Astrocyte (in vitro differentiated cells and primary cell): Measurements from ENCODE around the gene ATF6. TPM values are rescaled to one million over a fixed set of nuclear protein-coding genes. Genes with fewer than 3 reads are reported as not detected.

Experiments used
- DNase-seq: peaks from one replicate; pipeline ENCODE4 v3.0.0-alpha.2; 2010; ENCODE audit warnings: low read depth
- FAIRE-seq: peaks from 2 replicates; lab custom pipeline; 2011; peaks lifted over from hg19 to GRCh38; lab: Jason Lieb, UNC
- H2AFZ ChIP-seq: 2 replicates; pipeline ENCODE4 v1.6.0; 2012; ENCODE audit warnings: low read depth, low read length, inconsistent platforms
- H3K27ac ChIP-seq: 2 replicates; pipeline ENCODE4 v1.5.1; 2011; ENCODE audit warnings: low read depth, low read length, inconsistent platforms
- H3K27me3 ChIP-seq: 2 replicates; pipeline ENCODE4 v1.6.0; 2011; ENCODE audit warnings: low read length, inconsistent platforms; ENCODE audit not compliant: insufficient read depth
- H3K36me3 ChIP-seq: 2 replicates; pipeline ENCODE4 v1.5.1; 2011; ENCODE audit warnings: low read length, inconsistent platforms; ENCODE audit not compliant: insufficient read depth
- H3K4me1 ChIP-seq: 2 replicates; pipeline ENCODE4 v1.5.1; 2011; ENCODE audit warnings: low read length, inconsistent platforms; ENCODE audit not compliant: insufficient read depth
- H3K4me2 ChIP-seq: 2 replicates; pipeline ENCODE4 v1.6.0; 2012; ENCODE audit warnings: low read length, inconsistent platforms
- H3K4me3 ChIP-seq: 2 replicates; pipeline ENCODE4 v1.5.1; 2011; ENCODE audit warnings: low read depth, mild to moderate bottlenecking, low read length, inconsistent platforms; ENCODE audit not compliant: insufficient read depth
- H3K79me2 ChIP-seq: 2 replicates; pipeline ENCODE4 v1.6.0; 2012; ENCODE audit warnings: mild to moderate bottlenecking, low read length, inconsistent platforms; ENCODE audit not compliant: insufficient read depth
- H3K9ac ChIP-seq: 2 replicates; pipeline ENCODE4 v1.6.0; 2012; ENCODE audit warnings: mild to moderate bottlenecking, low read length, inconsistent platforms
- H3K9me3 ChIP-seq: 2 replicates; pipeline ENCODE4 v1.5.1; 2012; ENCODE audit warnings: low read depth, mild to moderate bottlenecking, low read length, inconsistent platforms; ENCODE audit not compliant: insufficient read depth
- H4K20me1 ChIP-seq: 2 replicates; pipeline ENCODE4 v1.6.0; 2012; ENCODE audit warnings: low read length, inconsistent platforms; ENCODE audit not compliant: insufficient read depth
- H3K27ac Mint-ChIP-seq: one replicate; pipeline ENCODE4 v1.8.0; 2021; ENCODE audit warnings: mild to moderate bottlenecking, mixed read lengths; ENCODE audit not compliant: unreplicated experiment
- H3K27me3 Mint-ChIP-seq: one replicate; pipeline ENCODE4 v1.8.0; 2021; ENCODE audit warnings: low read depth, mixed read lengths; ENCODE audit not compliant: unreplicated experiment
- H3K36me3 Mint-ChIP-seq: one replicate; pipeline ENCODE4 v1.8.0; 2021; ENCODE audit warnings: low read depth, mixed read lengths; ENCODE audit not compliant: unreplicated experiment
- H3K4me1 Mint-ChIP-seq: one replicate; pipeline ENCODE4 v1.8.0; 2021; ENCODE audit warnings: low read depth, mixed read lengths; ENCODE audit not compliant: unreplicated experiment
- H3K4me3 Mint-ChIP-seq: one replicate; pipeline ENCODE4 v1.8.0; 2021; ENCODE audit warnings: mild to moderate bottlenecking, moderate library complexity, mixed read lengths; ENCODE audit not compliant: unreplicated experiment
- H3K9me3 Mint-ChIP-seq: one replicate; pipeline ENCODE4 v1.8.0; 2021; ENCODE audit warnings: mild to moderate bottlenecking, mixed read lengths; ENCODE audit not compliant: unreplicated experiment
- CTCF ChIP-seq: IDR thresholded peaks from 2 replicates; pipeline ENCODE4 v1.5.1; 2011; ENCODE audit warnings: low read depth, mild to moderate bottlenecking, inconsistent platforms, low read length, moderate library complexity; ENCODE audit not compliant: insufficient read depth
- EZH2 ChIP-seq: IDR thresholded peaks from 2 replicates; pipeline ENCODE4 v1.6.1; 2012; ENCODE audit warnings: mild to moderate bottlenecking, low read length, inconsistent platforms; ENCODE audit not compliant: insufficient read depth
- total RNA-seq: library from RNA; stranded (reverse); gene quantifications from 2 replicates; pipeline ENCODE4 v1.2.1, GENCODE V29; 2021

ATF6 gene
- total RNA-seq, 1 donor from 2014 or later = 25.4 TPM

- no peaks in the 10 kb centered on the region for H3K4me1 Mint-ChIP-seq
Observed at GRCh38 chr1:162013289-162013688, 247.2 kb downstream of the ATF6 start.

More at GRCh38 chr1:162013289-162013688, 247.2 kb downstream of the ATF6 start:
- FAIRE-seq (no peak), DNase-seq (no peak)
- H3K9me3 ChIP-seq = no peaks in the 10 kb centered on the region
- no peak overlapping the region for H3K27ac ChIP-seq
- H3K4me2 ChIP-seq = no peak overlapping the region
- no peak overlapping the region for H3K4me3 ChIP-seq
- peaks cover 45% of the 10 kb centered on the region for H3K36me3 Mint-ChIP-seq
- peaks cover 6% of the 10 kb centered on the region for H3K9me3 Mint-ChIP-seq
- TF ChIP-seq CTCF (no peak), EZH2 (no peak)
- H4K20me1 ChIP-seq = no peaks in the 10 kb centered on the region
- no peak overlapping the region for H3K27ac Mint-ChIP-seq
- no peak overlapping the region for H3K9ac ChIP-seq
- H3K27me3 ChIP-seq = peaks cover 2% of the 10 kb centered on the region
- peaks cover 25% of the 10 kb centered on the region for H3K27me3 Mint-ChIP-seq
- no peaks in the 10 kb centered on the region for H3K4me1 ChIP-seq
- H3K79me2 ChIP-seq = no peaks in the 10 kb centered on the region
- no peaks in the 10 kb centered on the region for H3K36me3 ChIP-seq
- H2AFZ ChIP-seq = no peak overlapping the region
- no peak overlapping the region for H3K4me3 Mint-ChIP-seq

Other genes with a start within 250 kb of the ATF6 start
- gene HSPA6, start 241.8 kb upstream of the ATF6 start, total RNA-seq = 0.65 and 0.68 TPM in 2 replicates
- not detected in 2 replicates for gene FCGR3A, start 216.5 kb upstream of the ATF6 start, total RNA-seq
- gene FCGR3B, start 135.1 kb upstream of the ATF6 start, total RNA-seq = not detected in 2 replicates
- not detected in 2 replicates for gene FCGR2B, start 103.2 kb upstream of the ATF6 start, total RNA-seq
- 0.38 and 0.45 TPM in 2 replicates for gene FCRLA, start 59.1 kb upstream of the ATF6 start, total RNA-seq
- 0.72 and 0.79 TPM in 2 replicates for gene FCRLB, start 44.8 kb upstream of the ATF6 start, total RNA-seq
- gene DUSP12, start 16.5 kb upstream of the ATF6 start, total RNA-seq = 34.0 and 34.7 TPM in 2 replicates